Caco-2 (cell line): Measurements from ENCODE around the gene KCNIP1. TPM values are rescaled to one million over a fixed set of nuclear protein-coding genes. Genes with fewer than 3 reads are reported as not detected.

Experiments used
- BruUV-seq: library from RNA; stranded (reverse); fragments of 400-500 nt; replicated peaks from 2 replicates; lab custom pipeline; 2021; lab: Mats Ljungman, UMichigan
- CTCF ChIA-PET: fragments of 300-600 bp; sonication (Branson Sonifier 250); formaldehyde crosslinking; loops from one replicate; lab custom pipeline; 2022; ENCODE audit warnings: antibody characterized with exemption; lab: Charles Lee
- POLR2A ChIA-PET: fragments of 300-600 bp; sonication (Branson Sonifier 250); formaldehyde crosslinking; loops from one replicate; lab custom pipeline; 2022; ENCODE audit warnings: antibody characterized with exemption; lab: Charles Lee
- DNase-seq, 2 experiments: peaks; one replicate each; pipeline versions ENCODE4 v3.0.0 to v3.0.0-alpha.2; 2020 to 2022
- H3K27me3 ChIP-seq: replicated peaks from 2 replicates; pipeline ENCODE4 v1.6.0; 2011; ENCODE audit warnings: low read length; ENCODE audit not compliant: control insufficient read depth, insufficient read depth
- H3K36me3 ChIP-seq: 2 replicates; pipeline ENCODE4 v1.5.1; 2011; ENCODE audit warnings: low read length; ENCODE audit not compliant: control insufficient read depth, insufficient read depth
- H3K4me1 ChIP-seq: fragments of 250-450 bp; sonication (Bioruptor Pico); 2 replicates; pipeline ENCODE4 v1.5.1; 2020; ENCODE audit warnings: mild to moderate bottlenecking
- H3K4me3 ChIP-seq: 2 replicates; pipeline ENCODE4 v1.5.1; 2011; ENCODE audit warnings: low read depth, mild to moderate bottlenecking, control low read depth, low read length
- H3K9me3 ChIP-seq: fragments of 250-450 bp; sonication (Bioruptor Pico); 2 replicates; pipeline ENCODE4 v1.5.1; 2020; ENCODE audit warnings: mild to moderate bottlenecking, moderate library complexity
- H3K27ac Mint-ChIP-seq: one replicate; pipeline ENCODE4 v1.8.0; 2022; ENCODE audit warnings: mixed read lengths; ENCODE audit not compliant: unreplicated experiment
- H3K27me3 Mint-ChIP-seq: one replicate; pipeline ENCODE4 v1.8.0; 2022; ENCODE audit warnings: mixed read lengths; ENCODE audit not compliant: insufficient read depth, unreplicated experiment
- H3K36me3 Mint-ChIP-seq: one replicate; pipeline ENCODE4 v1.8.0; 2022; ENCODE audit warnings: mild to moderate bottlenecking, mixed read lengths; ENCODE audit not compliant: insufficient read depth, unreplicated experiment
- H3K4me1 Mint-ChIP-seq: one replicate; pipeline ENCODE4 v1.8.0; 2022; ENCODE audit warnings: low read depth, mixed read lengths; ENCODE audit not compliant: unreplicated experiment
- H3K4me3 Mint-ChIP-seq: one replicate; pipeline ENCODE4 v1.8.0; 2022; ENCODE audit warnings: mild to moderate bottlenecking, moderate library complexity, mixed read lengths; ENCODE audit not compliant: unreplicated experiment
- H3K9me3 Mint-ChIP-seq: one replicate; pipeline ENCODE4 v1.8.0; 2022; ENCODE audit warnings: mixed read lengths; ENCODE audit not compliant: unreplicated experiment
- intact Hi-C: fragments of 100-400 bp; cut with micrococcal nuclease; formaldehyde crosslinking; loops from one replicate; pipeline ENCODE4 v1.10.0; 2022; ENCODE audit not compliant: unreplicated experiment
- total RNA-seq: library from RNA; stranded (reverse); gene quantifications from 2 replicates; pipeline ENCODE4 v1.2.3, GENCODE V29; 2022
- TF ChIP-seq, protein P1 (sequence below), 2 experiments: fragments of 200-600 bp in 1 of 2; IDR thresholded peaks; 1 replicate in 1 of 2; 2 replicates in 1 of 2; pipeline versions ENCODE4 v1.5.1 to v1.8.0; 2011 to 2022; ENCODE audit warnings: antibody characterized with exemption in 1 of 2, control low read depth in 1 of 2, inconsistent platforms in 1 of 2, low read depth in 1 of 2, low read length in 1 of 2, mild to moderate bottlenecking in 1 of 2, moderate library complexity in 1 of 2; ENCODE audit not compliant: insufficient read depth in 1 of 2, severe bottlenecking in 1 of 2, unreplicated experiment in 1 of 2

Gene KCNIP1
- total RNA-seq, 1 experiment from 2014 or later: not detected

DNA sequence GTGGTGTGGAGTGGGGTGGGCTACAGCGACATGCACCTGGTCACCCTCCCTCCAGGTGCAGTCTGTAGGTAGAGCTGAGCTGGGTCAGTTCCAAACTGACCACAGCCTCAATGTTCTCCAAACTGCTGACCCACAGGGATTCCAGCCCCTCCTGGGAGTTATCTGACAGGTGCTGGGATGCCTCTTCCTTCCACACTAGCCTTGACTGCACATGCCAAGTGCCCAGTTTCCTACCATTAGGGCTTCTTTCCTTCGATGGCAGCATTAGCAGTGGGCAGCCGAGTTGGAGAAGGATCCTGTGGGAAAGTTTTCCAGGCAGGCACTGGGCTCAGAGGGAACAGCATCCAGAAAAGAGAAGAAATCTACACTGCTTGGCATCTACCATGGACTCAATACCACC is 215.7 kb downstream of the KCNIP1 start:
- Histone ChIP-seq H3K4me3 (no peak overlapping the region), H3K4me1 (no peaks in the 10 kb centered on the region), H3K9me3 (no peaks in the 10 kb centered on the region), H3K27me3 (peaks cover 2% of the 10 kb centered on the region; the same call in 1 of the 2 replicates), H3K36me3 (no peaks in the 10 kb centered on the region)
- TF ChIP-seq, protein P1, sequence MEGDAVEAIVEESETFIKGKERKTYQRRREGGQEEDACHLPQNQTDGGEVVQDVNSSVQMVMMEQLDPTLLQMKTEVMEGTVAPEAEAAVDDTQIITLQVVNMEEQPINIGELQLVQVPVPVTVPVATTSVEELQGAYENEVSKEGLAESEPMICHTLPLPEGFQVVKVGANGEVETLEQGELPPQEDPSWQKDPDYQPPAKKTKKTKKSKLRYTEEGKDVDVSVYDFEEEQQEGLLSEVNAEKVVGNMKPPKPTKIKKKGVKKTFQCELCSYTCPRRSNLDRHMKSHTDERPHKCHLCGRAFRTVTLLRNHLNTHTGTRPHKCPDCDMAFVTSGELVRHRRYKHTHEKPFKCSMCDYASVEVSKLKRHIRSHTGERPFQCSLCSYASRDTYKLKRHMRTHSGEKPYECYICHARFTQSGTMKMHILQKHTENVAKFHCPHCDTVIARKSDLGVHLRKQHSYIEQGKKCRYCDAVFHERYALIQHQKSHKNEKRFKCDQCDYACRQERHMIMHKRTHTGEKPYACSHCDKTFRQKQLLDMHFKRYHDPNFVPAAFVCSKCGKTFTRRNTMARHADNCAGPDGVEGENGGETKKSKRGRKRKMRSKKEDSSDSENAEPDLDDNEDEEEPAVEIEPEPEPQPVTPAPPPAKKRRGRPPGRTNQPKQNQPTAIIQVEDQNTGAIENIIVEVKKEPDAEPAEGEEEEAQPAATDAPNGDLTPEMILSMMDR (IDR thresholded peaks at IDR 0.05; ENCODE audit: insufficient read depth in 1 of 2, low read depth in 1 of 2, low read length in 1 of 2, severe bottlenecking in 1 of 2, unreplicated experiment in 1 of 2): no peak
- CTCF ChIA-PET: interaction anchor here (0.8 kb wide), 1 partner anchor 25 kb away, joined by 3 read pairs; no protein-coding TSS in a partner anchor
- H3K9me3 Mint-ChIP-seq: no peaks in the 10 kb centered on the region
- H3K4me1 Mint-ChIP-seq: no peaks in the 10 kb centered on the region
- BruUV-seq: no TSS peak
- peaks cover 29% of the 10 kb centered on the region for H3K27me3 Mint-ChIP-seq
- intact Hi-C loops: no loop called here
- no peaks in the 10 kb centered on the region for H3K36me3 Mint-ChIP-seq
- DNase-seq: no peak
- no peak overlapping the region for H3K4me3 Mint-ChIP-seq
- POLR2A ChIA-PET: no interaction called here
- no peak overlapping the region for H3K27ac Mint-ChIP-seq

DNA sequence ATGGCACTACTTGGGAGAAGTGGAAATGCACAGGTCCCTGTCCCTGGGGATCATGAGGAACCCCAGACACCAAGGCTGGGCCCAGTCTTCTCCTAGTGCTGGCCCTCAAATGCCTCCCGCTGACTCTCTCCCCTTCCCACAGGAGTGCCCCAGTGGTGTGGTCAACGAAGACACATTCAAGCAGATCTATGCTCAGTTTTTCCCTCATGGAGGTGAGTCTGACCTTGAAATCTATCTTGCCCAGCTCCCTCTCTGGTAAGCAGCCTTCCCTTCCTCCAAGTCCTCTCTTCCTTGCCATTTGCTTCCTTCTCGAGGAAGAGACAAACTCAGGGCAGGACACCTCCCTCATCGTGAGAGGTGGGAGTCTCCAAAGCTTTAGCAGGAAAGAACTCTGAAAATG is 216.4 kb downstream of the KCNIP1 start:
- Histone ChIP-seq H3K4me3 (no peak overlapping the region), H3K36me3 (no peaks in the 10 kb centered on the region), H3K4me1 (no peaks in the 10 kb centered on the region), H3K9me3 (no peaks in the 10 kb centered on the region), H3K27me3 (peaks cover 2% of the 10 kb centered on the region; the same call in 1 of the 2 replicates)
- Mint-ChIP-seq H3K4me1 (no peaks in the 10 kb centered on the region), H3K36me3 (no peaks in the 10 kb centered on the region), H3K27ac (no peak overlapping the region), H3K27me3 (peaks cover 26% of the 10 kb centered on the region), H3K4me3 (no peak overlapping the region), H3K9me3 (no peaks in the 10 kb centered on the region)
- DNase-seq: no peak
- BruUV-seq: no TSS peak
- ChIA-PET CTCF (interaction anchor here (0.8 kb wide), 1 partner anchor 24 kb away, joined by 3 read pairs; no protein-coding TSS in a partner anchor), POLR2A (no interaction called here)
- TF ChIP-seq, protein P1 (IDR thresholded peaks at IDR 0.05; ENCODE audit: insufficient read depth in 1 of 2, low read depth in 1 of 2, low read length in 1 of 2, severe bottlenecking in 1 of 2, unreplicated experiment in 1 of 2): no peak
- intact Hi-C loops: no loop called here

DNA sequence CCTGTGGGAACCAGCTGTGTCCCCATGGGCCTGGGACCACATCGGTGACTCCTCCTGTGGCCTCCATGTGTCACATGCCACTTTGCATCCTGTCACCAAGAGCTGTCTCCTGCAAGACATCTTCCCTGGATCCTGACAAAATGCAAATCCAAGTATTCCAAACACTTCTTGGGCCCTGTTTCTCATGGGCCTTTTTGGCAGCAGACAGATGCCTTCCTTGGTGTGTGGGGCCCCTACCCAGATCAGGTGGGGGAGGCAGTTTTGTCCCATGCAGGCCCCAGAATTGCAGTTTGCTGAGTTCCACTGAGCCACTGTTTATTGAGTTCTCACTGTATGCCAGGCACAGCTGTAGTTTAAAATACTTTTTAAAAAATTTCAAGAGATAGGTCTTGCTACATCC is 217.2 kb downstream of the KCNIP1 start:
- H3K27me3 ChIP-seq: peaks cover 2% of the 10 kb centered on the region; the same call in 1 of the 2 replicates
- DNase-seq: no peak
- no peaks in the 10 kb centered on the region for H3K9me3 ChIP-seq
- H3K4me3 ChIP-seq: no peak overlapping the region
- ChIA-PET CTCF (no interaction called here), POLR2A (no interaction called here)
- Mint-ChIP-seq H3K4me1 (no peaks in the 10 kb centered on the region), H3K27ac (no peak overlapping the region), H3K36me3 (no peaks in the 10 kb centered on the region), H3K27me3 (peaks cover 23% of the 10 kb centered on the region), H3K4me3 (no peak overlapping the region), H3K9me3 (no peaks in the 10 kb centered on the region)
- no peaks in the 10 kb centered on the region for H3K4me1 ChIP-seq
- BruUV-seq: no TSS peak
- TF ChIP-seq, protein P1 (IDR thresholded peaks at IDR 0.05; ENCODE audit: insufficient read depth in 1 of 2, low read depth in 1 of 2, low read length in 1 of 2, severe bottlenecking in 1 of 2, unreplicated experiment in 1 of 2): no peak
- intact Hi-C loops: no loop called here
- H3K36me3 ChIP-seq: no peaks in the 10 kb centered on the region
